Measurements from ENCODE around the gene FBLL1.

FBLL1 gene

GRCh38 chr5:168553377-168554130 is 24.4 kb downstream of the FBLL1 start:
- no peak overlapping the region for H3K4me2 ChIP-seq (ENCODE audit: insufficient read depth, low read length, poor library complexity, severe bottlenecking)
- no peak overlapping the region for H3K9ac ChIP-seq (ENCODE audit: low read depth, low read length, poor library complexity)
- H2AFZ ChIP-seq (ENCODE audit: low read length) = no peak overlapping the region
- H4K8ac ChIP-seq (ENCODE audit: low read depth, low read length) = no peak overlapping the region
- H4K91ac ChIP-seq (ENCODE audit: low read depth, low read length, poor library complexity) = no peak overlapping the region
- H3K4ac ChIP-seq (ENCODE audit: low read length) = no peak overlapping the region
- H2BK120ac ChIP-seq (ENCODE audit: low read depth, low read length) = no peak overlapping the region
- H2BK12ac ChIP-seq (ENCODE audit: low read length) = no peak overlapping the region
- no peak overlapping the region for H2BK15ac ChIP-seq (ENCODE audit: low read length)
- H3K79me1 ChIP-seq (ENCODE audit: low read depth, low read length) = no peaks in the 10 kb centered on the region
- H3K14ac ChIP-seq (ENCODE audit: low read length) = no peak overlapping the region
- no peak overlapping the region for H3K27ac ChIP-seq (replicated peaks; ENCODE audit: low read length)
- no CpG with 5 or more reads among the region's 2 CpGs for WGBS, 2 donors (ENCODE audit: extremely low coverage in 2 of 2, insufficient read length in 2 of 2, insufficient replicate concordance in 1 of 2)
- H3K18ac ChIP-seq (ENCODE audit: low read length) = no peak overlapping the region
- DNase-seq (ENCODE audit: low spot score) = no peak
- no peaks in the 10 kb centered on the region for H3K9me3 ChIP-seq (replicated peaks in 1 of 2; ENCODE audit: control insufficient read depth in 2 of 2, insufficient read depth in 1 of 2, low read depth in 1 of 2, low read length in 2 of 2)
- H3K4me1 ChIP-seq (ENCODE audit: control insufficient read depth in 2 of 2, insufficient read depth in 1 of 2, low read depth in 1 of 2, low read length in 2 of 2) = no peaks in the 10 kb centered on the region
- H2BK5ac ChIP-seq (ENCODE audit: low read length) = no peak overlapping the region
- peaks cover 23 to 99% of the 10 kb centered on the region in 2 donors for H3K36me3 ChIP-seq (replicated peaks in 1 of 2; ENCODE audit: control insufficient read depth in 2 of 2, insufficient read depth in 2 of 2, low read length in 2 of 2)
- no peaks in the 10 kb centered on the region for H3K27me3 ChIP-seq (ENCODE audit: control insufficient read depth in 3 of 3, insufficient read depth in 3 of 3, low read depth in 1 of 3, low read length in 3 of 3)
- no peak overlapping the region for H2AK5ac ChIP-seq (ENCODE audit: low read depth, low read length)
- H3K4me3 ChIP-seq (ENCODE audit: low read length in 2 of 2) = no peak overlapping the region
- H3K23ac ChIP-seq (ENCODE audit: low read depth, low read length, poor library complexity) = no peak overlapping the region

GRCh38 chr5:168557389-168557788 is 28.3 kb downstream of the FBLL1 start:
- Histone ChIP-seq H2BK15ac (ENCODE audit: low read length) (no peak overlapping the region), H3K79me1 (ENCODE audit: low read depth, low read length) (no peaks in the 10 kb centered on the region), H3K18ac (ENCODE audit: low read length) (no peak overlapping the region), H2AK5ac (ENCODE audit: low read depth, low read length) (no peak overlapping the region), H3K4me2 (ENCODE audit: insufficient read depth, low read length, poor library complexity, severe bottlenecking) (no peak overlapping the region), H3K14ac (ENCODE audit: low read length) (no peak overlapping the region), H2BK120ac (ENCODE audit: low read depth, low read length) (no peak overlapping the region), H4K8ac (ENCODE audit: low read depth, low read length) (no peak overlapping the region), H2AFZ (ENCODE audit: low read length) (no peak overlapping the region), H4K91ac (ENCODE audit: low read depth, low read length, poor library complexity) (no peak overlapping the region), H3K27me3 (ENCODE audit: control insufficient read depth in 3 of 3, insufficient read depth in 3 of 3, low read depth in 1 of 3, low read length in 3 of 3) (no peaks in the 10 kb centered on the region), H3K4me3 (ENCODE audit: low read length in 2 of 2) (no peak overlapping the region), H3K36me3 (replicated peaks in 1 of 2; ENCODE audit: control insufficient read depth in 2 of 2, insufficient read depth in 2 of 2, low read length in 2 of 2) (peaks cover 31 to 99% of the 10 kb centered on the region in 2 donors), H2BK5ac (ENCODE audit: low read length) (no peak overlapping the region), H3K4ac (ENCODE audit: low read length) (no peak overlapping the region), H3K27ac (replicated peaks; ENCODE audit: low read length) (no peak overlapping the region), H3K9me3 (replicated peaks in 1 of 2; ENCODE audit: control insufficient read depth in 2 of 2, insufficient read depth in 1 of 2, low read depth in 1 of 2, low read length in 2 of 2) (no peaks in the 10 kb centered on the region), H3K9ac (ENCODE audit: low read depth, low read length, poor library complexity) (no peak overlapping the region), H3K23ac (ENCODE audit: low read depth, low read length, poor library complexity) (no peak overlapping the region), H3K4me1 (ENCODE audit: control insufficient read depth in 2 of 2, insufficient read depth in 1 of 2, low read depth in 1 of 2, low read length in 2 of 2) (no peaks in the 10 kb centered on the region), H2BK12ac (ENCODE audit: low read length) (no peak overlapping the region)
- WGBS, 2 donors (ENCODE audit: extremely low coverage in 2 of 2, insufficient read length in 2 of 2, insufficient replicate concordance in 1 of 2) = no CpG with 5 or more reads among the region's 2 CpGs
- no peak for DNase-seq (ENCODE audit: low spot score)

GRCh38 chr5:168562279-168562678 is 33.2 kb downstream of the FBLL1 start:
- H3K4me3 ChIP-seq (ENCODE audit: low read length in 2 of 2) = no peak overlapping the region
- H3K9ac ChIP-seq (ENCODE audit: low read depth, low read length, poor library complexity) = no peak overlapping the region
- H3K4ac ChIP-seq (ENCODE audit: low read length) = no peak overlapping the region
- no peak overlapping the region for H3K14ac ChIP-seq (ENCODE audit: low read length)
- no peak for DNase-seq (ENCODE audit: low spot score)
- H2AFZ ChIP-seq (ENCODE audit: low read length) = no peak overlapping the region
- peaks cover 3% of the 10 kb centered on the region for H3K79me1 ChIP-seq (ENCODE audit: low read depth, low read length)
- H3K9me3 ChIP-seq (replicated peaks in 1 of 2; ENCODE audit: control insufficient read depth in 2 of 2, insufficient read depth in 1 of 2, low read depth in 1 of 2, low read length in 2 of 2) = no peaks in the 10 kb centered on the region
- no peak overlapping the region for H3K27ac ChIP-seq (replicated peaks; ENCODE audit: low read length)
- H2BK15ac ChIP-seq (ENCODE audit: low read length) = no peak overlapping the region
- no peak overlapping the region for H3K23ac ChIP-seq (ENCODE audit: low read depth, low read length, poor library complexity)
- no peaks in the 10 kb centered on the region for H3K27me3 ChIP-seq (ENCODE audit: control insufficient read depth in 3 of 3, insufficient read depth in 3 of 3, low read depth in 1 of 3, low read length in 3 of 3)
- H3K4me1 ChIP-seq (ENCODE audit: control insufficient read depth in 2 of 2, insufficient read depth in 1 of 2, low read depth in 1 of 2, low read length in 2 of 2) = no peaks in the 10 kb centered on the region
- H4K8ac ChIP-seq (ENCODE audit: low read depth, low read length) = no peak overlapping the region
- no peak overlapping the region for H3K4me2 ChIP-seq (ENCODE audit: insufficient read depth, low read length, poor library complexity, severe bottlenecking)
- H4K91ac ChIP-seq (ENCODE audit: low read depth, low read length, poor library complexity) = no peak overlapping the region
- H3K18ac ChIP-seq (ENCODE audit: low read length) = no peak overlapping the region
- no CpG with 5 or more reads among the region's 2 CpGs for WGBS, 2 donors (ENCODE audit: extremely low coverage in 2 of 2, insufficient read length in 2 of 2, insufficient replicate concordance in 1 of 2)
- H2BK5ac ChIP-seq (ENCODE audit: low read length) = no peak overlapping the region
- no peak overlapping the region for H2BK120ac ChIP-seq (ENCODE audit: low read depth, low read length)
- H2BK12ac ChIP-seq (ENCODE audit: low read length) = no peak overlapping the region
- no peak overlapping the region for H2AK5ac ChIP-seq (ENCODE audit: low read depth, low read length)
- peaks cover 24 to 99% of the 10 kb centered on the region in 2 donors for H3K36me3 ChIP-seq (replicated peaks in 1 of 2; ENCODE audit: control insufficient read depth in 2 of 2, insufficient read depth in 2 of 2, low read length in 2 of 2)

GRCh38 chr5:168563959-168564358 is 34.9 kb downstream of the FBLL1 start:
- no peak for DNase-seq (ENCODE audit: low spot score)
- Histone ChIP-seq H3K4me2 (ENCODE audit: insufficient read depth, low read length, poor library complexity, severe bottlenecking) (no peak overlapping the region), H3K9me3 (replicated peaks in 1 of 2; ENCODE audit: control insufficient read depth in 2 of 2, insufficient read depth in 1 of 2, low read depth in 1 of 2, low read length in 2 of 2) (no peaks in the 10 kb centered on the region), H3K27ac (replicated peaks; ENCODE audit: low read length) (no peak overlapping the region), H3K23ac (ENCODE audit: low read depth, low read length, poor library complexity) (no peak overlapping the region), H3K4ac (ENCODE audit: low read length) (no peak overlapping the region), H3K18ac (ENCODE audit: low read length) (no peak overlapping the region), H2AK5ac (ENCODE audit: low read depth, low read length) (no peak overlapping the region), H2BK12ac (ENCODE audit: low read length) (no peak overlapping the region), H2BK5ac (ENCODE audit: low read length) (no peak overlapping the region), H3K27me3 (ENCODE audit: control insufficient read depth in 3 of 3, insufficient read depth in 3 of 3, low read depth in 1 of 3, low read length in 3 of 3) (no peaks in the 10 kb centered on the region), H3K36me3 (replicated peaks in 1 of 2; ENCODE audit: control insufficient read depth in 2 of 2, insufficient read depth in 2 of 2, low read length in 2 of 2) (peaks cover 23 to 98% of the 10 kb centered on the region in 2 donors), H3K9ac (ENCODE audit: low read depth, low read length, poor library complexity) (no peak overlapping the region), H4K8ac (ENCODE audit: low read depth, low read length) (no peak overlapping the region), H2AFZ (ENCODE audit: low read length) (no peak overlapping the region), H3K4me3 (ENCODE audit: low read length in 2 of 2) (no peak overlapping the region), H2BK120ac (ENCODE audit: low read depth, low read length) (no peak overlapping the region), H2BK15ac (ENCODE audit: low read length) (no peak overlapping the region), H3K14ac (ENCODE audit: low read length) (no peak overlapping the region), H3K79me1 (ENCODE audit: low read depth, low read length) (peaks cover 5% of the 10 kb centered on the region), H4K91ac (ENCODE audit: low read depth, low read length, poor library complexity) (no peak overlapping the region), H3K4me1 (ENCODE audit: control insufficient read depth in 2 of 2, insufficient read depth in 1 of 2, low read depth in 1 of 2, low read length in 2 of 2) (no peaks in the 10 kb centered on the region)
- WGBS, 2 donors (ENCODE audit: extremely low coverage in 2 of 2, insufficient read length in 2 of 2, insufficient replicate concordance in 1 of 2) = no CpG with 5 or more reads among the region's 1 CpG
